Gastroesophageal sphincter (tissue), 4 donors: ENCODE measurements around the gene ECEL1. TPM values are rescaled to one million over a fixed set of nuclear protein-coding genes. Genes with fewer than 3 reads are reported as not detected.
A peak's percentile ranks its signal among the peaks of the same experiment; 100 is the strongest.

Experiments
- ATAC-seq: fragments of 150-250 bp; one replicate; pipeline ENCODE4 v1.9.1; 2016; ENCODE audit warnings: mild to moderate bottlenecking, moderate library complexity
- H3K27ac ChIP-seq, 4 donors: fragments of 200-600 bp; sonication (generic) in 3 of 4; 1 replicate in 3 of 4; 2 replicates in 1 of 4; pipeline ENCODE4 v1.5.1; 2016 to 2019
- H3K27me3 ChIP-seq: fragments of 200-600 bp; sonication (generic); one replicate; pipeline ENCODE4 v1.5.1; 2019
- H3K36me3 ChIP-seq, 2 donors: fragments of 200-600 bp; sonication (generic); one replicate each; pipeline ENCODE4 v1.5.1; 2019; ENCODE audit warnings: control low read depth in 1 of 2
- H3K4me1 ChIP-seq, 3 donors: fragments of 200-600 bp; sonication (generic); 1 replicate in 2 of 3; 2 replicates in 1 of 3; pipeline ENCODE4 v1.5.1; 2016 to 2019; ENCODE audit warnings: control low read depth in 2 of 3
- H3K4me3 ChIP-seq, 2 donors: fragments of 200-600 bp; sonication (generic); one replicate each; pipeline ENCODE4 v1.5.1; 2019; ENCODE audit warnings: mild to moderate bottlenecking in 1 of 2, moderate library complexity in 1 of 2
- H3K9me3 ChIP-seq, 3 donors: fragments of 200-600 bp; sonication (generic); one replicate each; pipeline ENCODE4 v1.5.1; 2017 to 2019; ENCODE audit warnings: control low read depth in 2 of 3
- EP300 ChIP-seq: sonication (generic); formaldehyde crosslinking; IDR thresholded peaks from one replicate; pipeline ENCODE4 v1.6.1; 2017; ENCODE audit warnings: antibody characterized with exemption, mild to moderate bottlenecking
- POLR2A ChIP-seq, 2 donors: fragments of 450-650 bp; IDR thresholded peaks; one replicate each; pipeline ENCODE4 v1.6.1; 2017; ENCODE audit warnings: antibody characterized with exemption in 2 of 2, mild to moderate bottlenecking in 2 of 2, moderate library complexity in 1 of 2
- POLR2AphosphoS5 ChIP-seq: sonication (generic); formaldehyde crosslinking; IDR thresholded peaks from one replicate; pipeline ENCODE4 v1.6.1; 2017; ENCODE audit warnings: antibody characterized with exemption
- WGBS, 2 donors: methylation state at CpG; one replicate each; pipeline ENCODE4 v1.1.5; 2018; ENCODE audit warnings: low coverage in 1 of 2; 5-methylcytosine and 5-hydroxymethylcytosine counted together
- total RNA-seq, 4 donors: library from RNA; depleted of rRNA; stranded (reverse); fragments of >200 nt; gene quantifications; one replicate each; pipeline ENCODE4 v1.1.0, GENCODE V29; 2016
- TF ChIP-seq, protein P1 (sequence below), 4 experiments: fragments of 200-600 bp in 2 of 4; fragments of 450-650 bp in 2 of 4; sonication (generic) in 1 of 4; IDR thresholded peaks; one replicate each; pipeline ENCODE4 v1.5.1; 2017 to 2019; ENCODE audit warnings: antibody characterized with exemption in 4 of 4, mild to moderate bottlenecking in 2 of 4, moderate library complexity in 2 of 4

Gene ECEL1, protein sequence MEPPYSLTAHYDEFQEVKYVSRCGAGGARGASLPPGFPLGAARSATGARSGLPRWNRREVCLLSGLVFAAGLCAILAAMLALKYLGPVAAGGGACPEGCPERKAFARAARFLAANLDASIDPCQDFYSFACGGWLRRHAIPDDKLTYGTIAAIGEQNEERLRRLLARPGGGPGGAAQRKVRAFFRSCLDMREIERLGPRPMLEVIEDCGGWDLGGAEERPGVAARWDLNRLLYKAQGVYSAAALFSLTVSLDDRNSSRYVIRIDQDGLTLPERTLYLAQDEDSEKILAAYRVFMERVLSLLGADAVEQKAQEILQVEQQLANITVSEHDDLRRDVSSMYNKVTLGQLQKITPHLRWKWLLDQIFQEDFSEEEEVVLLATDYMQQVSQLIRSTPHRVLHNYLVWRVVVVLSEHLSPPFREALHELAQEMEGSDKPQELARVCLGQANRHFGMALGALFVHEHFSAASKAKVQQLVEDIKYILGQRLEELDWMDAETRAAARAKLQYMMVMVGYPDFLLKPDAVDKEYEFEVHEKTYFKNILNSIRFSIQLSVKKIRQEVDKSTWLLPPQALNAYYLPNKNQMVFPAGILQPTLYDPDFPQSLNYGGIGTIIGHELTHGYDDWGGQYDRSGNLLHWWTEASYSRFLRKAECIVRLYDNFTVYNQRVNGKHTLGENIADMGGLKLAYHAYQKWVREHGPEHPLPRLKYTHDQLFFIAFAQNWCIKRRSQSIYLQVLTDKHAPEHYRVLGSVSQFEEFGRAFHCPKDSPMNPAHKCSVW
- 1 to 10 TPM in 2 of 4 donors, not detected in 2; 1.1 to 1.4 TPM for total RNA-seq

DNA sequence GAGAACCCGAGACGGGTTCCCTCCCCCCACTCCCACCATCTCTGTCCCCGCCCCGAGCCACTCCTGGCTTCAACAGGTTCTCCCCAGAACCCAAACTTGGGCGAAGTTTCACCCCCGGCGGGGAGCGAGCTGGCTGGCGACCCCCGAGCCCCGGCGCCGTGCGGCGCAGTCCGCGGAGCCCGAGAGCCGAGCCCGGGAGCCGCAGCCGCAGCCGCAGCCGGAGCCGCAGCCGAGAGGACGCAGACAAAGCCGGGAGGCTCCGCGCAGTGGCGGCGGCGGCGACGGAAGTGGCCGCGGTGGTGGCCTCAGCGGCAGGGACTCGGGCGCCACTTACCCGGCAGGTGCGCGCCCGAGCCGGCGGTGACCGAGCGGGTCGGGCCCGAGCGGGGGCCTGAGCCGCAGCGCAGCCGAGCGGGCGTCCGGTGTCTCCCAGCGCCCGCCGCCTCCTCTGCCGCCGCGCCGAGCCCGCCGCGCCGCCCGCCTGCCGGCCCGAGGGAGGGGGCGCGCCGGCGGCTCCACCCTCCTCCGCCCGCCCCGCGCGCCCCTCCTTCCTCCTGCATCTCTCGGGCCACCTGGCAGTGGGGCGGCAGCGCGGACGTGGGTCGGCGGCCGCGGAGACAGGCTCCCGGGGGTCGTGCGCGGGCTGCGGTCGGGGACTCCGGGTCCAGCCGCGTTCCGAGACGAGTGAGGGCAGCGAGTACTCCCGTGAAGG, at the start of gene ECEL1:
Gene ECEL1, minus strand, starts transcription at position 450 of the 712 bp plus-strand sequence. CDS start 1,181 bp downstream, outside the sequence.
- H3K27me3 ChIP-seq, result peaks cover 89% of the 10 kb centered on the region

DNA sequence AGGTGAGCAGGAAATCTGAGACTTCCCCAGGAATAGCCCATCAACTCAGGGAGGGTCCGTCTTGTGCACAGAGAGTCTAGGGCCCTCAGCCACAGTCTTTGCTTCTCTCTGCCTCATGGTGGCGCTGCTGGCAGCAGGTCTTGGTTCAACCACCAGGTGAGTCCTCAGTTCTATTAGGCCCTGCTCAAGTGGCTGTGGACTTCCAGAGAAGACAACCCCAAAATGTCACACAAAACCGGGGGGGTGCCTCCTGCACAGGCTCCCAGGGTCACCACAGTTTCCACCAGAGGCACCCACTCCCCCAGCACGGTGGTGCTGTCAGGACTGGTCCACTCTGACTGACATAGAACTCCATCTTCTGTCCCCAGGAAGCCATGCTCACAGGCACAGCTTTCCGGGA, 49.4 kb upstream of the ECEL1 start:
- Histone ChIP-seq H3K27me3 (peaks cover 70% of the 10 kb centered on the region), H3K4me3 (no peak overlapping the region), H3K27ac (no peak overlapping the region), H3K9me3 (peaks cover 0 to 11% (median 0%) of the 10 kb centered on the region in 3 donors), H3K36me3 (no peaks in the 10 kb centered on the region), H3K4me1 (no peaks in the 10 kb centered on the region)
- TF ChIP-seq, protein P1, sequence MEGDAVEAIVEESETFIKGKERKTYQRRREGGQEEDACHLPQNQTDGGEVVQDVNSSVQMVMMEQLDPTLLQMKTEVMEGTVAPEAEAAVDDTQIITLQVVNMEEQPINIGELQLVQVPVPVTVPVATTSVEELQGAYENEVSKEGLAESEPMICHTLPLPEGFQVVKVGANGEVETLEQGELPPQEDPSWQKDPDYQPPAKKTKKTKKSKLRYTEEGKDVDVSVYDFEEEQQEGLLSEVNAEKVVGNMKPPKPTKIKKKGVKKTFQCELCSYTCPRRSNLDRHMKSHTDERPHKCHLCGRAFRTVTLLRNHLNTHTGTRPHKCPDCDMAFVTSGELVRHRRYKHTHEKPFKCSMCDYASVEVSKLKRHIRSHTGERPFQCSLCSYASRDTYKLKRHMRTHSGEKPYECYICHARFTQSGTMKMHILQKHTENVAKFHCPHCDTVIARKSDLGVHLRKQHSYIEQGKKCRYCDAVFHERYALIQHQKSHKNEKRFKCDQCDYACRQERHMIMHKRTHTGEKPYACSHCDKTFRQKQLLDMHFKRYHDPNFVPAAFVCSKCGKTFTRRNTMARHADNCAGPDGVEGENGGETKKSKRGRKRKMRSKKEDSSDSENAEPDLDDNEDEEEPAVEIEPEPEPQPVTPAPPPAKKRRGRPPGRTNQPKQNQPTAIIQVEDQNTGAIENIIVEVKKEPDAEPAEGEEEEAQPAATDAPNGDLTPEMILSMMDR (IDR thresholded peaks at IDR 0.05), result no peak
- TF ChIP-seq EP300, result no peak
- no peak for TF ChIP-seq POLR2A (IDR thresholded peaks at IDR 0.05)
- WGBS, 2 donors, result 80% methylated on average over 2 of the region's 5 CpGs; no CpG with 5 or more reads in 1 of the 2 donors
- ATAC-seq, result no peak

More for the DNA sequence above, at the start of gene ECEL1:
- TF ChIP-seq, protein P1 (IDR thresholded peaks at IDR 0.05), result no peak
- no peak for TF ChIP-seq POLR2A (IDR thresholded peaks at IDR 0.05)
- TF ChIP-seq POLR2AphosphoS5, result no peak
- TF ChIP-seq EP300, result no peak
- WGBS, 2 donors, result 0% methylated on average over 2 of the region's 102 CpGs; no CpG with 5 or more reads in 1 of the 2 donors
- H3K36me3 ChIP-seq, result no peaks in the 10 kb centered on the region
- H3K4me3 ChIP-seq, result peak within 1 kb of the TSS in 1 of 2 donors; percentile 36
- peaks cover 0 to 28% (median 4%) of the 10 kb centered on the region in 3 donors for H3K4me1 ChIP-seq
- H3K27ac ChIP-seq, result no peak within 1 kb of the TSS
- H3K9me3 ChIP-seq, result no peaks in the 10 kb centered on the region
- no peak for ATAC-seq

DNA sequence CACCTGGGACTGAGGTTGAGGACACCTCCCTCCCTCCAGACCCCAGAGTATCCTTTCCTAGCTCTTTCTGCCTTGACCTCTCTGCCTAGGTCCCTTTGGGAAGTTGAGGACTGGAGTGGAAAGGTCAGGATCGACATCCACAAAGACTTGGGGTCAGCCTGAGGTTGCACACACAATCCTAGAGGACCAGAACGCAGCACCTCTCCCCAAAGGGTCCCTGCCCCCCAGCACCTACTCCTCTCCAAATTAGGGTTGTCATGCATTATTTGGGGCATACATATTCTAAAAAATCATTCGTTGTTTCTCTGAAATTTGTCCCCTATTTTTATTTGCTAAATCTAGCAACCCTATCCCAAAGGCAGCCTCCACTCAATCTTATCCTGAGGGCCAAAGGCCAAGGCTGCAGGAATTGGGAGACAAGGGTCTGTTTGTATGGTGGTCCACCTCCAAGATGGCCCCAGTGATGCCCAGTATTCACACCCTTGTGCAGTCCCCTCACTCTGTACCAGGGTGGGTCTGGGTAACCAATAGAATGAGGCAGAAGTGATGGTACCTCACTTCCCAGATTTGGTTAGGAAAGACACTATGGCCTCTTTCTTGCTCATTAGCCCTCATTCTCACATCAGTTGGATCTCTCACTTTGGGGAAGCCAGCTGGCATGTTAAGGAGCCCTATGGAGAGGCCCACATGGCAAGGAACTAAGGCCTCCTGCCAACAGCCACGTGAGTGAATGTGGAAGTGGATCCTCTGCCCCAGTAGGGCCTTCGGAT, 48.3 kb upstream of the ECEL1 start:
- Histone ChIP-seq H3K36me3 (no peaks in the 10 kb centered on the region), H3K9me3 (peaks cover 0 to 11% (median 0%) of the 10 kb centered on the region in 3 donors), H3K4me3 (no peak overlapping the region), H3K27ac (no peak overlapping the region), H3K27me3 (peaks cover 62% of the 10 kb centered on the region), H3K4me1 (no peaks in the 10 kb centered on the region)
- no peak for ATAC-seq
- TF ChIP-seq, protein P1 (IDR thresholded peaks at IDR 0.05), result no peak
- no peak for TF ChIP-seq POLR2AphosphoS5
- TF ChIP-seq EP300, result no peak
- no peak for TF ChIP-seq POLR2A (IDR thresholded peaks at IDR 0.05)
- WGBS, 2 donors, result 88% methylated on average over 2 of the region's 5 CpGs; no CpG with 5 or more reads in 1 of the 2 donors

DNA sequence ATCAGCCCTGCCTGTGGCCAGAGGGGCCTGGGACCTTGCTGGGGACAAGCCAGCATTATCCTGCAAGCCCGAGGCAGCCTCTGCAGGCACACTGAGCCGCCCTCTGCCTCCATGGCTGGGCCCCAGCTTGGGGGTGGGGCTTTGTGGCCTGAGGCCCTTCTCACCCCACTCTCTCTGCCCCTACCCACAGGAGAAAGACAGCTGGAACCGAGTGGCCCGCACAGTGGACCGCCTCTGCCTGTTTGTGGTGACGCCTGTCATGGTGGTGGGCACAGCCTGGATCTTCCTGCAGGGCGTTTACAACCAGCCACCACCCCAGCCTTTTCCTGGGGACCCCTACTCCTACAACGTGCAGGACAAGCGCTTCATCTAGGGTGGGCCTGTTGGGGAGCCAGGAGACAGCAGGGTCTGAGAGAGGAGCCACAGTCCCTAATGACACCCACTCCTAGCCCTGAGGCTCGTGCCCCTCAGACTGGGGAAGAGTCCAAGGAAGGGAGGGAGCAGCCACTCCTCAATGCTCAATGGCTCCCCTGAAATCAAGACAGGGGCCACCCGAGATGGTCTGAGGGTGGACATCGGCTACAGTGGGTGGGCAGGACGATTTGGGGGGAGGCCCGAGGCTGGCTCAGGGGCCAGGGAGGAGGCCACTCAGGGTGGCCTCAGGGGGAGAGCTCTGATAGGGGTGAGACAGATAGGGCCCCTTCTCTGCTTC, 47.5 kb upstream of the ECEL1 start:
- H3K27me3 ChIP-seq, result peaks cover 55% of the 10 kb centered on the region
- no peak for ATAC-seq
- no peaks in the 10 kb centered on the region for H3K4me1 ChIP-seq
- no peak overlapping the region for H3K27ac ChIP-seq
- H3K4me3 ChIP-seq, result no peak overlapping the region
- H3K9me3 ChIP-seq, result peaks cover 0 to 11% (median 0%) of the 10 kb centered on the region in 3 donors
- no peaks in the 10 kb centered on the region for H3K36me3 ChIP-seq
- TF ChIP-seq POLR2A (IDR thresholded peaks at IDR 0.05) (no peak), EP300 (no peak), POLR2AphosphoS5 (no peak)
- TF ChIP-seq, protein P1 (IDR thresholded peaks at IDR 0.05), result no peak
- 80% methylated on average over 1 of the region's 14 CpGs; no CpG with 5 or more reads in 1 of the 2 donors for WGBS, 2 donors
